H1 (cell line): ENCODE measurements around the gene IQCE. TPM values are rescaled to one million over a fixed set of nuclear protein-coding genes. Genes with fewer than 3 reads are reported as not detected.

Experiments
- CTCF ChIA-PET: fragments of 300-600 bp; sonication (Branson Sonifier 250); formaldehyde crosslinking; loops from one replicate; lab custom pipeline; 2021; ENCODE audit not compliant: partially characterized antibody; lab: Charles Lee
- POLR2A ChIA-PET: fragments of 300-600 bp; sonication (Branson Sonifier 250); formaldehyde crosslinking; loops from one replicate; lab custom pipeline; 2021; ENCODE audit warnings: inconsistent platforms; ENCODE audit not compliant: partially characterized antibody; lab: Charles Lee
- DNase-seq, 2 experiments: peaks; one replicate each; pipeline versions ENCODE4 v3.0.0 to v3.0.0-alpha.2; 2010 to 2022; ENCODE audit warnings: low spot score in 2 of 2, low read depth in 1 of 2, mixed read lengths in 1 of 2
- FAIRE-seq: peaks from 2 replicates; lab custom pipeline; 2011; peaks lifted over from hg19 to GRCh38; lab: Jason Lieb, UNC
- H2AFZ ChIP-seq: 2 replicates; pipeline ENCODE4 v1.8.1; 2012; ENCODE audit warnings: low read length, inconsistent platforms
- H2AK5ac ChIP-seq: 2 replicates; pipeline ENCODE4 v1.6.1; 2013; ENCODE audit warnings: low read depth, low read length
- H2BK120ac ChIP-seq: replicated peaks from 2 replicates; pipeline ENCODE3; 2013; ENCODE audit warnings: low read depth, low read length, inconsistent platforms
- H2BK12ac ChIP-seq: 2 replicates; pipeline ENCODE4 v1.6.1; 2013; ENCODE audit warnings: low read depth, low read length
- H2BK15ac ChIP-seq: 2 replicates; pipeline ENCODE4 v1.6.1; 2013; ENCODE audit warnings: low read length
- H2BK20ac ChIP-seq: 2 replicates; pipeline ENCODE4 v1.6.1; 2013; ENCODE audit warnings: low read length
- H2BK5ac ChIP-seq: 2 replicates; pipeline ENCODE4 v1.6.1; 2013; ENCODE audit warnings: low read depth, low read length
- H3K14ac ChIP-seq: 2 replicates; pipeline ENCODE4 v1.6.1; 2013; ENCODE audit warnings: inconsistent platforms; ENCODE audit not compliant: insufficient read length
- H3K18ac ChIP-seq: 2 replicates; pipeline ENCODE4 v1.6.1; 2013; ENCODE audit warnings: low read length; ENCODE audit errors: extremely low read depth
- H3K23ac ChIP-seq: 2 replicates; pipeline ENCODE4 v1.6.1; 2013; ENCODE audit warnings: inconsistent platforms; ENCODE audit not compliant: insufficient read length
- H3K23me2 ChIP-seq: 2 replicates; pipeline ENCODE4 v1.6.1; 2013; ENCODE audit warnings: low read depth, low read length
- H3K27ac ChIP-seq: 2 replicates; pipeline ENCODE4 v1.6.1; 2011; ENCODE audit warnings: low read depth, low read length, inconsistent platforms
- H3K27me3 ChIP-seq, 4 experiments: replicated peaks in 1 of 4; 1 replicate in 1 of 4; 2 replicates in 3 of 4; pipeline versions ENCODE4 v1.6.1 to v1.8.1; 2011 to 2013; ENCODE audit warnings: low read length in 3 of 4, mild to moderate bottlenecking in 3 of 4, inconsistent platforms in 2 of 4, mixed read lengths in 2 of 4, moderate library complexity in 1 of 4; ENCODE audit not compliant: control insufficient read depth in 3 of 4, insufficient read depth in 3 of 4; ENCODE audit errors: extremely low read depth in 1 of 4
- H3K36me3 ChIP-seq, 4 experiments: 2 replicates each; pipeline versions ENCODE4 v1.6.1 to v1.8.1; 2011 to 2013; ENCODE audit warnings: mild to moderate bottlenecking in 4 of 4, low read length in 3 of 4, moderate library complexity in 2 of 4, control low read depth in 1 of 4, inconsistent platforms in 1 of 4; ENCODE audit not compliant: insufficient read depth in 4 of 4, control insufficient read depth in 2 of 4
- H3K4ac ChIP-seq: replicated peaks from 2 replicates; pipeline ENCODE3; 2013; ENCODE audit warnings: low read length, low read depth, mixed read lengths, inconsistent platforms; ENCODE audit not compliant: insufficient read length
- H3K4me1 ChIP-seq, 4 experiments: replicated peaks in 1 of 4; 1 replicate in 1 of 4; 2 replicates in 3 of 4; pipeline versions ENCODE4 v1.6.1 to v1.8.1; 2011 to 2013; ENCODE audit warnings: low read length in 3 of 4, inconsistent platforms in 2 of 4, mixed read lengths in 1 of 4; ENCODE audit not compliant: insufficient read depth in 4 of 4, control insufficient read depth in 3 of 4
- H3K4me2 ChIP-seq, 2 experiments: 2 replicates each; pipeline versions ENCODE4 v1.6.1 to v1.8.1; 2011 to 2013; ENCODE audit warnings: low read depth in 2 of 2, low read length in 2 of 2, control low read depth in 1 of 2, inconsistent platforms in 1 of 2, mild to moderate bottlenecking in 1 of 2; ENCODE audit not compliant: insufficient read depth in 1 of 2
- H3K4me3 ChIP-seq, 4 experiments: fragments of 200-600, 300-600 bp in 1 of 4; sonication (generic), shearing (Covaris generic), sonication (Bioruptor Twin) in 1 of 4; 2 replicates each; pipeline versions ENCODE4 v1.5.1 to v1.8.1; 2011 to 2016; ENCODE audit warnings: low read length in 4 of 4, low read depth in 3 of 4, control low read depth in 2 of 4, inconsistent platforms in 2 of 4, mild to moderate bottlenecking in 2 of 4, mixed read lengths in 1 of 4, moderate library complexity in 1 of 4; ENCODE audit not compliant: insufficient read depth in 2 of 4; ENCODE audit errors: extremely low read depth in 1 of 4
- H3K56ac ChIP-seq: replicated peaks from 2 replicates; pipeline ENCODE3; 2013; ENCODE audit warnings: low read depth, mild to moderate bottlenecking, mixed read lengths, low read length, inconsistent platforms; ENCODE audit not compliant: insufficient read length
- H3K79me1 ChIP-seq: 2 replicates; pipeline ENCODE4 v1.6.1; 2013; ENCODE audit warnings: low read depth, low read length, control low read depth
- H3K79me2 ChIP-seq, 2 experiments: 2 replicates each; pipeline versions ENCODE4 v1.6.1 to v1.8.1; 2012 to 2013; ENCODE audit warnings: low read length in 2 of 2, mild to moderate bottlenecking in 2 of 2, inconsistent platforms in 1 of 2; ENCODE audit not compliant: insufficient read depth in 2 of 2, control insufficient read depth in 1 of 2
- H3K9ac ChIP-seq, 4 experiments: replicated peaks in 1 of 4; 1 replicate in 1 of 4; 2 replicates in 3 of 4; pipeline versions ENCODE4 v1.6.1 to v1.8.1; 2011 to 2013; ENCODE audit warnings: low read depth in 3 of 4, low read length in 3 of 4, control low read depth in 2 of 4, mild to moderate bottlenecking in 2 of 4, moderate library complexity in 2 of 4, inconsistent platforms in 1 of 4; ENCODE audit errors: extremely low read depth in 1 of 4
- H3K9me3 ChIP-seq, 2 experiments: 2 replicates each; pipeline versions ENCODE4 v1.6.1 to v1.8.1; 2012 to 2013; ENCODE audit warnings: mild to moderate bottlenecking in 2 of 2, moderate library complexity in 2 of 2, control low read depth in 1 of 2, inconsistent platforms in 1 of 2, low read depth in 1 of 2, low read length in 1 of 2, mixed read lengths in 1 of 2; ENCODE audit not compliant: insufficient read depth in 2 of 2
- H4K20me1 ChIP-seq, 2 experiments: replicated peaks in 1 of 2; 2 replicates each; pipeline versions ENCODE3 to v1.8.1; 2011 to 2013; ENCODE audit warnings: inconsistent platforms in 2 of 2, low read length in 2 of 2, mild to moderate bottlenecking in 1 of 2; ENCODE audit not compliant: insufficient read depth in 2 of 2, control insufficient read depth in 1 of 2
- H4K5ac ChIP-seq: 2 replicates; pipeline ENCODE4 v1.6.1; 2013; ENCODE audit warnings: low read length, low read depth, mixed read lengths, inconsistent platforms; ENCODE audit not compliant: insufficient read length
- H4K8ac ChIP-seq: 2 replicates; pipeline ENCODE4 v1.8.0; 2013; ENCODE audit warnings: mild to moderate bottlenecking, moderate library complexity, low read length, inconsistent platforms; ENCODE audit not compliant: insufficient read depth; ENCODE audit errors: extremely low read depth
- H4K91ac ChIP-seq: replicated peaks from 2 replicates; pipeline ENCODE3; 2013; ENCODE audit warnings: low read length, mixed read lengths, inconsistent platforms; ENCODE audit not compliant: insufficient read length
- CEBPB ChIP-seq: IDR thresholded peaks from 2 replicates; pipeline ENCODE4 v1.6.1; 2012; ENCODE audit warnings: low read depth, low read length
- CTCF ChIP-seq, 3 experiments: IDR thresholded peaks; 1 replicate in 2 of 3; 2 replicates in 1 of 3; pipeline versions ENCODE4 v1.5.1 to v1.6.1; 2011; ENCODE audit warnings: low read length in 3 of 3, mild to moderate bottlenecking in 3 of 3, inconsistent platforms in 2 of 3, low read depth in 1 of 3, moderate library complexity in 1 of 3; ENCODE audit not compliant: insufficient read depth in 1 of 3; ENCODE audit errors: control extremely low read depth in 1 of 3
- NANOG ChIP-seq: IDR thresholded peaks from 2 replicates; pipeline ENCODE4 v1.6.1; 2011; ENCODE audit warnings: low read length, low read depth, mild to moderate bottlenecking, inconsistent platforms; ENCODE audit not compliant: insufficient read depth, poor library complexity, severe bottlenecking
- WGBS, 2 experiments: shearing (Covaris generic) in 1 of 2; methylation state at CpG; one replicate each; pipeline versions ENCODE4 v1.1.6 to v1.1.7; 2013 to 2015; ENCODE audit warnings: low lambda C conversion rate in 2 of 2, mixed read lengths in 2 of 2, inconsistent platforms in 1 of 2, low coverage in 1 of 2, missing lambda C conversion rate in 1 of 2; ENCODE audit not compliant: insufficient replicate concordance in 2 of 2, insufficient coverage in 1 of 2, insufficient read length in 1 of 2; ENCODE audit errors: extremely low coverage in 1 of 2, missing lambda C conversion rate in 1 of 2; 5-methylcytosine and 5-hydroxymethylcytosine counted together
- polyA plus RNA-seq, 7 experiments: library from polyadenylated mRNA; depleted of rRNA in 3 of 7; stranded (reverse) in 5 of 7; unstranded in 2 of 7; fragments of >200 nt in 5 of 7; fragments of 200-250 nt in 2 of 7; gene quantifications; 1 replicate in 5 of 7; 2 replicates in 1 of 7; 4 replicates in 1 of 7; pipeline versions ENCODE4 v1.2.1 to v1.2.3, GENCODE V29; 2011 to 2013; ENCODE audit warnings: missing spikeins in 2 of 7, mixed read lengths in 2 of 7
- total RNA-seq: library from RNA; stranded (reverse); fragmentation: NEBNext Ultra II Directional; extraction: Animal tissue kit (Norgen Biotek cat#: 25700); gene quantifications from 2 replicates; pipeline ENCODE4 v1.2.1, GENCODE V29; 2021

Gene IQCE
- total and polyA plus RNA-seq, 2 of the 8 experiments (the other 6 are each of a cell fraction or from before 2014, with no cell fraction given): 2.2 to 4.9 TPM

- H4K20me1 ChIP-seq: peaks cover 0 to 4% of the 10 kb centered on the region in 2 experiments
- no peak overlapping the region for H2BK120ac ChIP-seq
- no peaks in the 10 kb centered on the region; the same call in 1 of the 2 replicates for H3K23me2 ChIP-seq
- peaks cover 4% of the 10 kb centered on the region for H3K79me1 ChIP-seq
- no peak for TF ChIP-seq CTCF (IDR thresholded peaks at IDR 0.05; ENCODE audit: control extremely low read depth in 1 of 3, insufficient read depth in 1 of 3, low read depth in 1 of 3, low read length in 3 of 3)
- no peak for TF ChIP-seq CEBPB
- TF ChIP-seq NANOG: no peak
- no peak overlapping the region for H3K4ac ChIP-seq
- H2BK5ac ChIP-seq: no peak overlapping the region
- H3K4me3 ChIP-seq: no peak overlapping the region
- H3K14ac ChIP-seq: no peak overlapping the region
- no peak overlapping the region for H3K27ac ChIP-seq
- H3K9me3 ChIP-seq: no peaks in the 10 kb centered on the region
- 93% methylated on average over 24 of the region's 24 CpGs; no CpG with 5 or more reads in 1 of the 2 experiments for WGBS, 2 experiments
- H3K4me2 ChIP-seq: no peak overlapping the region
- FAIRE-seq: no peak
- no peak overlapping the region for H4K5ac ChIP-seq
- H4K91ac ChIP-seq: no peak overlapping the region
- H3K4me1 ChIP-seq: peaks cover 0 to 6% (median 2%) of the 10 kb centered on the region in 4 experiments; a peak in 4 of 7 replicates
- no peak overlapping the region for H2BK12ac ChIP-seq
- H2BK15ac ChIP-seq: no peak overlapping the region
- no peak overlapping the region for H4K8ac ChIP-seq
- H3K36me3 ChIP-seq: no peaks in the 10 kb centered on the region
- no peak overlapping the region for H3K56ac ChIP-seq
- H2AFZ ChIP-seq: no peak overlapping the region
- ChIA-PET POLR2A (interaction anchor here (0.9 kb wide), 1 partner anchor 60 kb away, joined by 3 read pairs; no protein-coding TSS in a partner anchor), CTCF (interaction anchor here (0.8 to 3.4 kb wide), 16 partner anchors 10 to 141 kb away, joined by 3 to 27 read pairs (median 4); no protein-coding TSS in a partner anchor)
- DNase-seq: no peak
- H3K23ac ChIP-seq: no peak overlapping the region
- H3K9ac ChIP-seq: no peak overlapping the region
- no peak overlapping the region for H3K18ac ChIP-seq
- no peak overlapping the region; the same call in 1 of the 2 replicates for H2AK5ac ChIP-seq
- no peaks in the 10 kb centered on the region for H3K27me3 ChIP-seq
- H2BK20ac ChIP-seq: no peak overlapping the region
- H3K79me2 ChIP-seq: no peaks in the 10 kb centered on the region
These were observed 9.9 kb downstream of the IQCE start for GRCh38 chr7:2568521-2569223.
